K562 (cell line): ENCODE measurements around the gene PTPRB. TPM values are rescaled to one million over a fixed set of nuclear protein-coding genes. Genes with fewer than 3 reads are reported as not detected.

Experiments used
- BCL6 ChIP-seq: fragments of 250-450 bp; sonication (Bioruptor Pico); IDR thresholded peaks from 2 replicates; pipeline ENCODE4 v1.4.0; 2020
- CXXC5 ChIP-seq: fragments of 250-450 bp; sonication (Bioruptor Pico); IDR thresholded peaks from 2 replicates; pipeline ENCODE4 v1.8.0; 2022; ENCODE audit warnings: inconsistent platforms, mild to moderate bottlenecking, moderate library complexity
- EP300 ChIP-seq: IDR thresholded peaks from 2 replicates; pipeline ENCODE4 v1.6.1; 2012; ENCODE audit warnings: low read length, improper control_type of control experiment
- IRF2 ChIP-seq: sonication (generic); formaldehyde crosslinking; IDR thresholded peaks from 2 replicates; pipeline ENCODE4 v1.8.1; 2022; ENCODE audit warnings: mild to moderate bottlenecking, missing genetic modification reagents
- JUN ChIP-seq, 2 experiments: sonication (generic) in 1 of 2; formaldehyde crosslinking in 1 of 2; IDR thresholded peaks; 2 replicates each; pipeline versions ENCODE4 v1.6.1 to v1.8.0; 2012 to 2022; ENCODE audit warnings: borderline replicate concordance in 2 of 2, mild to moderate bottlenecking in 2 of 2, improper control_type of control experiment in 1 of 2, low read depth in 1 of 2, low read length in 1 of 2, missing genetic modification reagents in 1 of 2
- KAT2B ChIP-seq: IDR thresholded peaks from one replicate; pipeline ENCODE4 v1.6.1; 2012; ENCODE audit warnings: low read depth, mild to moderate bottlenecking, control low read depth, inconsistent platforms, low read length, moderate library complexity
- MAFG ChIP-seq: fragments of 450-650 bp; conservative IDR thresholded peaks from 2 replicates; pipeline ENCODE4 v1.6.1; 2016; ENCODE audit warnings: missing genetic modification characterization, missing compliant biosample characterization
- MCM2 ChIP-seq: fragments of 450-650 bp; IDR thresholded peaks from 2 replicates; pipeline ENCODE4 v1.6.1; 2017; ENCODE audit warnings: low read depth, mild to moderate bottlenecking
- NFYB ChIP-seq: IDR thresholded peaks from 2 replicates; pipeline ENCODE4 v1.6.1; 2011; ENCODE audit warnings: mild to moderate bottlenecking, moderate library complexity; ENCODE audit not compliant: insufficient read length; ENCODE audit errors: extremely low read depth
- NUFIP1 ChIP-seq: fragments of 450-650 bp; IDR thresholded peaks from 2 replicates; pipeline ENCODE4 v1.6.1; 2018; ENCODE audit not compliant: partially characterized antibody
- RAD21 ChIP-seq, 2 experiments: fragments of 250-450 bp in 1 of 2; fragments of 450-650 bp in 1 of 2; sonication (Bioruptor Pico) in 1 of 2; formaldehyde crosslinking in 1 of 2; IDR thresholded peaks in 1 of 2; conservative IDR thresholded peaks in 1 of 2; 2 replicates each; pipeline versions ENCODE4 v1.4.0 to v1.8.0; 2020 to 2022; ENCODE audit warnings: mild to moderate bottlenecking in 2 of 2, moderate library complexity in 1 of 2
- SETDB1 ChIP-seq: IDR thresholded peaks from one replicate; pipeline ENCODE4 v1.6.1; 2012; ENCODE audit warnings: low read length, control low read depth, inconsistent platforms
- ZC3H8 ChIP-seq: fragments of 450-650 bp; IDR thresholded peaks from 2 replicates; pipeline ENCODE4 v1.6.1; 2017
- ZKSCAN8 ChIP-seq: fragments of 200-800 bp; sonication (Bioruptor generic); IDR thresholded peaks from 2 replicates; pipeline ENCODE4 v1.6.1; 2016; ENCODE audit warnings: missing genetic modification characterization, missing compliant biosample characterization
- ZNF212 ChIP-seq: fragments of 450-650 bp; formaldehyde crosslinking; IDR thresholded peaks from 2 replicates; pipeline ENCODE4 v1.4.0; 2020; ENCODE audit warnings: mild to moderate bottlenecking
- ZNF696 ChIP-seq: fragments of 250-450 bp; sonication (Bioruptor Pico); conservative IDR thresholded peaks from 2 replicates; pipeline ENCODE4 v1.4.0; 2020; ENCODE audit warnings: mild to moderate bottlenecking, moderate library complexity
- polyA plus RNA-seq, 8 experiments: library from polyadenylated mRNA; depleted of rRNA in 4 of 8; stranded (reverse) in 5 of 8; unstranded in 3 of 8; fragments of >200 nt; fragmentation: Nextera tagmentation in 2 of 8; fragmentation: Illumina TruSeq in 1 of 8; extraction: Ambion mirVana in 2 of 8; extraction: Trizol in 1 of 8; gene quantifications; 2 replicates each; pipeline versions ENCODE4 v1.2.1 to v1.2.3, GENCODE V29; 2011 to 2014; ENCODE audit warnings: inconsistent platforms in 1 of 8, missing spikeins in 1 of 8
- total RNA-seq, 7 experiments: library from RNA; depleted of rRNA in 6 of 7; stranded (reverse); fragments of >200 nt in 6 of 7; fragmentation: Illumina TruSeq in 2 of 7; extraction: Trizol in 2 of 7; gene quantifications; 2 replicates each; pipeline versions ENCODE4 v1.2.1 to v1.2.3, GENCODE V29; 2011 to 2021; ENCODE audit warnings: low replicate concordance in 1 of 7
- TF ChIP-seq, protein P1 (sequence below): fragments of 450-650 bp; IDR thresholded peaks from 2 replicates; pipeline ENCODE4 v1.6.1; 2016; ENCODE audit warnings: mild to moderate bottlenecking
- TF ChIP-seq, protein P2 (sequence below): IDR thresholded peaks from 3 replicates; pipeline ENCODE4 v1.6.1; 2011; ENCODE audit warnings: borderline replicate concordance, mild to moderate bottlenecking; ENCODE audit not compliant: insufficient read length, insufficient read depth
- TF ChIP-seq, protein P3 (sequence below): fragments of 250-450 bp; sonication (Bioruptor Pico); IDR thresholded peaks from 2 replicates; pipeline ENCODE4 v1.5.0; 2021; ENCODE audit warnings: mild to moderate bottlenecking, borderline replicate concordance
- TF ChIP-seq, protein P4 (sequence below), 2 experiments: IDR thresholded peaks in 1 of 2; conservative IDR thresholded peaks in 1 of 2; 2 replicates each; pipeline ENCODE4 v1.6.1; 2016; ENCODE audit warnings: low read depth in 2 of 2, mild to moderate bottlenecking in 1 of 2, missing compliant biosample characterization in 1 of 2, missing genetic modification characterization in 1 of 2, moderate library complexity in 1 of 2

PTPRB gene
- total and polyA plus RNA-seq, 9 of the 15 experiments (the other 6 are each of a cell fraction or from before 2014, with no cell fraction given): 0.46 to 5.9 (median 3.1) TPM

DNA sequence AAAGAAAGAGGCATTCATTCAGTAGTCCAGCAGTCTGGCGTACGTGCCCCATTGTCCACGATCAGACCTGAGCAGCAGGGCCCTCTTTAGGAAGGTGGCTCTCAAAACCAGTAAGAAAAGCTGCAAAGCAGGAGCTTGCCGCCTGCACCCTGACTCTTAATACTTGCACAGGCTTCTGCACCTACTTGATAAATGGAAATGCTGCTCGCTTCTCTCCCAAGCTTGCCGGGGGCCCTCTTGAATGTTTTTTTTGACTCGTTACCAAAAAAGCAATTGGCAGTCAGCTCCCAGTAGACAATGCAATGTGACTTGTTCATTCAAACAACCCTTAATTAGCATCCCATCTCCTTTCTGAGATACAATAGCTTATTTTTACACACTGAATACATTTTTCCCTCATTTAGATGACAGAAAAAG, 27.2 kb upstream of the PTPRB start (continued):
- TF ChIP-seq, protein P1, sequence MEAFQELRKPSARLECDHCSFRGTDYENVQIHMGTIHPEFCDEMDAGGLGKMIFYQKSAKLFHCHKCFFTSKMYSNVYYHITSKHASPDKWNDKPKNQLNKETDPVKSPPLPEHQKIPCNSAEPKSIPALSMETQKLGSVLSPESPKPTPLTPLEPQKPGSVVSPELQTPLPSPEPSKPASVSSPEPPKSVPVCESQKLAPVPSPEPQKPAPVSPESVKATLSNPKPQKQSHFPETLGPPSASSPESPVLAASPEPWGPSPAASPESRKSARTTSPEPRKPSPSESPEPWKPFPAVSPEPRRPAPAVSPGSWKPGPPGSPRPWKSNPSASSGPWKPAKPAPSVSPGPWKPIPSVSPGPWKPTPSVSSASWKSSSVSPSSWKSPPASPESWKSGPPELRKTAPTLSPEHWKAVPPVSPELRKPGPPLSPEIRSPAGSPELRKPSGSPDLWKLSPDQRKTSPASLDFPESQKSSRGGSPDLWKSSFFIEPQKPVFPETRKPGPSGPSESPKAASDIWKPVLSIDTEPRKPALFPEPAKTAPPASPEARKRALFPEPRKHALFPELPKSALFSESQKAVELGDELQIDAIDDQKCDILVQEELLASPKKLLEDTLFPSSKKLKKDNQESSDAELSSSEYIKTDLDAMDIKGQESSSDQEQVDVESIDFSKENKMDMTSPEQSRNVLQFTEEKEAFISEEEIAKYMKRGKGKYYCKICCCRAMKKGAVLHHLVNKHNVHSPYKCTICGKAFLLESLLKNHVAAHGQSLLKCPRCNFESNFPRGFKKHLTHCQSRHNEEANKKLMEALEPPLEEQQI: no peak
- TF ChIP-seq BCL6 (CRISPR knock-in tag): no peak
- no peak for TF ChIP-seq MAFG (tag)
- TF ChIP-seq ZKSCAN8 (CRISPR knock-in tag): no peak
- peak in 1 of 2 experiments; percentile 30; a peak in 1 of 4 replicates for TF ChIP-seq RAD21 (CRISPR knock-in tag; conservative IDR thresholded peaks at IDR 0.05 in 1 of 2, IDR thresholded peaks at IDR 0.05 in 1 of 2)
- TF ChIP-seq KAT2B: no peak
- TF ChIP-seq JUN (IDR thresholded peaks at IDR 0.05; ENCODE audit: borderline replicate concordance, low read depth, low read length): no peak
- no peak for TF ChIP-seq JUN (CRISPR knock-in tag; IDR thresholded peaks at IDR 0.05; ENCODE audit: borderline replicate concordance)
- TF ChIP-seq, protein P2, sequence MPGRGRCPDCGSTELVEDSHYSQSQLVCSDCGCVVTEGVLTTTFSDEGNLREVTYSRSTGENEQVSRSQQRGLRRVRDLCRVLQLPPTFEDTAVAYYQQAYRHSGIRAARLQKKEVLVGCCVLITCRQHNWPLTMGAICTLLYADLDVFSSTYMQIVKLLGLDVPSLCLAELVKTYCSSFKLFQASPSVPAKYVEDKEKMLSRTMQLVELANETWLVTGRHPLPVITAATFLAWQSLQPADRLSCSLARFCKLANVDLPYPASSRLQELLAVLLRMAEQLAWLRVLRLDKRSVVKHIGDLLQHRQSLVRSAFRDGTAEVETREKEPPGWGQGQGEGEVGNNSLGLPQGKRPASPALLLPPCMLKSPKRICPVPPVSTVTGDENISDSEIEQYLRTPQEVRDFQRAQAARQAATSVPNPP: no peak
- no peak for TF ChIP-seq NUFIP1
- TF ChIP-seq ZNF696 (CRISPR knock-in tag): no peak
- 0 out of 2 replicates have a peak, but pooled peaks have one; percentile 18 for TF ChIP-seq EP300
- TF ChIP-seq MCM2: no peak
- no peak for TF ChIP-seq NFYB
- TF ChIP-seq, protein P3, sequence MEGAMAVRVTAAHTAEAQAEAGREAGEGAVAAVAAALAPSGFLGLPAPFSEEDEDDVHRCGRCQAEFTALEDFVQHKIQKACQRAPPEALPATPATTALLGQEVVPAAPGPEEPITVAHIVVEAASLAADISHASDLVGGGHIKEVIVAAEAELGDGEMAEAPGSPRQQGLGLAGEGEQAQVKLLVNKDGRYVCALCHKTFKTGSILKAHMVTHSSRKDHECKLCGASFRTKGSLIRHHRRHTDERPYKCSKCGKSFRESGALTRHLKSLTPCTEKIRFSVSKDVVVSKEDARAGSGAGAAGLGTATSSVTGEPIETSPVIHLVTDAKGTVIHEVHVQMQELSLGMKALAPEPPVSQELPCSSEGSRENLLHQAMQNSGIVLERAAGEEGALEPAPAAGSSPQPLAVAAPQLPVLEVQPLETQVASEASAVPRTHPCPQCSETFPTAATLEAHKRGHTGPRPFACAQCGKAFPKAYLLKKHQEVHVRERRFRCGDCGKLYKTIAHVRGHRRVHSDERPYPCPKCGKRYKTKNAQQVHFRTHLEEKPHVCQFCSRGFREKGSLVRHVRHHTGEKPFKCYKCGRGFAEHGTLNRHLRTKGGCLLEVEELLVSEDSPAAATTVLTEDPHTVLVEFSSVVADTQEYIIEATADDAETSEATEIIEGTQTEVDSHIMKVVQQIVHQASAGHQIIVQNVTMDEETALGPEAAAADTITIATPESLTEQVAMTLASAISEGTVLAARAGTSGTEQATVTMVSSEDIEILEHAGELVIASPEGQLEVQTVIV (CRISPR knock-in tag): no peak
- TF ChIP-seq IRF2 (CRISPR knock-in tag): no peak
- no peak for TF ChIP-seq ZNF212 (CRISPR knock-in tag)
- no peak for TF ChIP-seq ZC3H8
- TF ChIP-seq CXXC5: peak; percentile 49; the same call in 1 of the 2 replicates
- TF ChIP-seq SETDB1: no peak
- TF ChIP-seq, protein P4, sequence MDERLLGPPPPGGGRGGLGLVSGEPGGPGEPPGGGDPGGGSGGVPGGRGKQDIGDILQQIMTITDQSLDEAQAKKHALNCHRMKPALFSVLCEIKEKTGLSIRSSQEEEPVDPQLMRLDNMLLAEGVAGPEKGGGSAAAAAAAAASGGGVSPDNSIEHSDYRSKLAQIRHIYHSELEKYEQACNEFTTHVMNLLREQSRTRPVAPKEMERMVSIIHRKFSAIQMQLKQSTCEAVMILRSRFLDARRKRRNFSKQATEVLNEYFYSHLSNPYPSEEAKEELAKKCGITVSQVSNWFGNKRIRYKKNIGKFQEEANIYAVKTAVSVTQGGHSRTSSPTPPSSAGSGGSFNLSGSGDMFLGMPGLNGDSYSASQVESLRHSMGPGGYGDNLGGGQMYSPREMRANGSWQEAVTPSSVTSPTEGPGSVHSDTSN (CRISPR knock-in tag; IDR thresholded peaks at IDR 0.05; ENCODE audit: low read depth): no peak
- TF ChIP-seq, protein P4 (tag; conservative IDR thresholded peaks at IDR 0.05; ENCODE audit: low read depth): no peak
